Muscle layer of duodenum (tissue), 2 donors: ENCODE measurements around the gene ZNF574.

ENCODE experiments used
- H3K27ac ChIP-seq: one replicate; pipeline ENCODE4 v1.7.0; 2013; ENCODE audit warnings: mild to moderate bottlenecking, low read length
- H3K27me3 ChIP-seq: one replicate; pipeline ENCODE4 v1.7.0; 2013; ENCODE audit warnings: low read depth, mild to moderate bottlenecking, control low read depth, low read length
- H3K36me3 ChIP-seq, 2 donors: one replicate each; pipeline ENCODE4 v1.7.0; 2013; ENCODE audit warnings: low read length in 2 of 2, control low read depth in 1 of 2, mild to moderate bottlenecking in 1 of 2; ENCODE audit not compliant: insufficient read depth in 2 of 2, control insufficient read depth in 1 of 2
- H3K4me1 ChIP-seq, 2 donors: one replicate each; pipeline ENCODE4 v1.7.0; 2013; ENCODE audit warnings: low read length in 2 of 2, mild to moderate bottlenecking in 2 of 2, control low read depth in 1 of 2, moderate library complexity in 1 of 2; ENCODE audit not compliant: insufficient read depth in 2 of 2, control insufficient read depth in 1 of 2
- H3K4me3 ChIP-seq, 2 donors: one replicate each; pipeline ENCODE4 v1.7.0; 2013; ENCODE audit warnings: low read length in 2 of 2, low read depth in 1 of 2, mild to moderate bottlenecking in 1 of 2
- H3K9me3 ChIP-seq, 2 donors: one replicate each; pipeline ENCODE4 v1.7.0; 2013; ENCODE audit warnings: low read length in 2 of 2, control low read depth in 1 of 2, mild to moderate bottlenecking in 1 of 2; ENCODE audit not compliant: control insufficient read depth in 1 of 2
- donor health status: healthy.

The ZNF574 gene

GRCh38 chr19:42083537-42083936, 7.6 kb downstream of the ZNF574 start:
- Histone ChIP-seq H3K9me3 (no peaks in the 10 kb centered on the region), H3K27me3 (no peaks in the 10 kb centered on the region), H3K4me1 (no peaks in the 10 kb centered on the region), H3K27ac (no peak overlapping the region), H3K4me3 (no peak overlapping the region), H3K36me3 (peaks cover 29 to 45% of the 10 kb centered on the region in 2 donors)

- Histone ChIP-seq H3K27me3 (no peaks in the 10 kb centered on the region), H3K27ac (no peak overlapping the region), H3K9me3 (no peaks in the 10 kb centered on the region), H3K36me3 (peaks cover 7 to 18% of the 10 kb centered on the region in 2 donors), H3K4me1 (peaks cover 0 to 3% of the 10 kb centered on the region in 2 donors), H3K4me3 (no peak overlapping the region)
Measured at GRCh38 chr19:42086188-42086736, 10.3 kb downstream of the ZNF574 start.

GRCh38 chr19:42086770-42087550, 11.0 kb downstream of the ZNF574 start:
- Histone ChIP-seq H3K9me3 (no peaks in the 10 kb centered on the region), H3K27ac (no peak overlapping the region), H3K4me3 (no peak overlapping the region), H3K27me3 (no peaks in the 10 kb centered on the region), H3K36me3 (peaks cover 0 to 11% of the 10 kb centered on the region in 2 donors), H3K4me1 (peaks cover 0 to 5% of the 10 kb centered on the region in 2 donors)

GRCh38 chr19:42088471-42089190, 12.7 kb downstream of the ZNF574 start:
- peaks cover 0 to 11% of the 10 kb centered on the region in 2 donors for H3K4me1 ChIP-seq
- peak overlapping the region; percentile 31 for H3K27ac ChIP-seq
- no peaks in the 10 kb centered on the region for H3K27me3 ChIP-seq
- peaks cover 0 to 4% of the 10 kb centered on the region in 2 donors for H3K36me3 ChIP-seq
- no peaks in the 10 kb centered on the region for H3K9me3 ChIP-seq
- H3K4me3 ChIP-seq: no peak overlapping the region

- H3K36me3 ChIP-seq: no peaks in the 10 kb centered on the region
- peak overlapping the region; percentile 31 for H3K27ac ChIP-seq
- no peaks in the 10 kb centered on the region for H3K27me3 ChIP-seq
- H3K4me1 ChIP-seq: peaks cover 0 to 11% of the 10 kb centered on the region in 2 donors
- no peak overlapping the region for H3K4me3 ChIP-seq
- no peaks in the 10 kb centered on the region for H3K9me3 ChIP-seq
Measured at GRCh38 chr19:42089191-42089750, 13.3 kb downstream of the ZNF574 start.

- no peaks in the 10 kb centered on the region for H3K27me3 ChIP-seq
- H3K36me3 ChIP-seq: no peaks in the 10 kb centered on the region
- no peak overlapping the region for H3K27ac ChIP-seq
- H3K9me3 ChIP-seq: no peaks in the 10 kb centered on the region
- H3K4me3 ChIP-seq: no peak overlapping the region
- H3K4me1 ChIP-seq: peaks cover 0 to 11% of the 10 kb centered on the region in 2 donors
Measured at GRCh38 chr19:42089772-42090171, 13.8 kb downstream of the ZNF574 start.

GRCh38 chr19:42090672-42091071, 14.7 kb downstream of the ZNF574 start:
- Histone ChIP-seq H3K4me1 (peaks cover 0 to 11% of the 10 kb centered on the region in 2 donors), H3K9me3 (no peaks in the 10 kb centered on the region), H3K4me3 (no peak overlapping the region), H3K27me3 (no peaks in the 10 kb centered on the region), H3K27ac (no peak overlapping the region), H3K36me3 (no peaks in the 10 kb centered on the region)

- H3K4me1 ChIP-seq: peaks cover 0 to 11% of the 10 kb centered on the region in 2 donors
Measured at GRCh38 chr19:42091300-42091699, 15.3 kb downstream of the ZNF574 start.

GRCh38 chr19:42091742-42092141, 15.8 kb downstream of the ZNF574 start:
- Histone ChIP-seq H3K36me3 (no peaks in the 10 kb centered on the region), H3K9me3 (no peaks in the 10 kb centered on the region), H3K4me1 (peaks cover 0 to 11% of the 10 kb centered on the region in 2 donors), H3K27ac (no peak overlapping the region), H3K27me3 (no peaks in the 10 kb centered on the region), H3K4me3 (no peak overlapping the region)

More at GRCh38 chr19:42091300-42091699, 15.3 kb downstream of the ZNF574 start:
- Histone ChIP-seq H3K9me3 (no peaks in the 10 kb centered on the region), H3K27ac (no peak overlapping the region), H3K36me3 (no peaks in the 10 kb centered on the region), H3K27me3 (no peaks in the 10 kb centered on the region), H3K4me3 (no peak overlapping the region)

- no peaks in the 10 kb centered on the region for H3K9me3 ChIP-seq
- no peak overlapping the region for H3K4me3 ChIP-seq
- H3K27me3 ChIP-seq: no peaks in the 10 kb centered on the region
- H3K27ac ChIP-seq: no peak overlapping the region
- H3K4me1 ChIP-seq: peaks cover 0 to 11% of the 10 kb centered on the region in 2 donors
- no peaks in the 10 kb centered on the region for H3K36me3 ChIP-seq
Measured at GRCh38 chr19:42092350-42092749, 16.4 kb downstream of the ZNF574 start.

GRCh38 chr19:42093505-42093904, 17.5 kb downstream of the ZNF574 start:
- Histone ChIP-seq H3K27ac (no peak overlapping the region), H3K4me3 (no peak overlapping the region), H3K36me3 (no peaks in the 10 kb centered on the region), H3K4me1 (peaks cover 0 to 11% of the 10 kb centered on the region in 2 donors), H3K9me3 (no peaks in the 10 kb centered on the region), H3K27me3 (no peaks in the 10 kb centered on the region)
